Upper lobe of left lung (tissue), 4 donors: ENCODE measurements around the gene BAZ1B.

Experiments
- CTCF ChIP-seq, 6 experiments: fragments of 450-650 bp in 4 of 6; fragments of 200-600 bp in 2 of 6; sonication (generic) in 2 of 6; IDR thresholded peaks; one replicate each; pipeline ENCODE4 v1.5.1; 2016 to 2019; ENCODE audit warnings: antibody characterized with exemption in 6 of 6
- POLR2A ChIP-seq, 4 donors: fragments of 450-650 bp; IDR thresholded peaks; one replicate each; pipeline ENCODE4 v1.5.1; 2016 to 2017; ENCODE audit warnings: antibody characterized with exemption in 4 of 4, mild to moderate bottlenecking in 2 of 4

GRCh38 chr7:73557397-73558257, 35.5 kb upstream of the BAZ1B start, which contains the start of gene BCL7B:
- TF ChIP-seq CTCF (IDR thresholded peaks at IDR 0.05) = peak in 2 of 6 experiments; percentile 17 to 23
- peak in 3 of 4 donors; percentile 43 to 82 (median 80) for TF ChIP-seq POLR2A (IDR thresholded peaks at IDR 0.05)
